Activated naive CD4-positive, alpha-beta T cell treated with anti-CD3 and anti-CD28 coated beads, Interleukin-2, amount 10 ng/mL, durations not matched to agents 7 days and 5 days (primary cell): ENCODE data around the gene ABLIM1.

Experiments
- CTCF ChIA-PET: fragments of 350-600 bp; sonication (Branson Sonifier 250); formaldehyde crosslinking; loops from one replicate; lab custom pipeline; 2021; ENCODE audit warnings: antibody characterized with exemption; lab: Charles Lee
- DNase-seq: peaks from one replicate; pipeline ENCODE4 v3.0.0-alpha.2; 2020
- H3K27ac Mint-ChIP-seq: one replicate; pipeline ENCODE4 v1.8.0; 2021; ENCODE audit warnings: mild to moderate bottlenecking, moderate library complexity, mixed read lengths
- H3K27me3 Mint-ChIP-seq: one replicate; pipeline ENCODE4 v1.8.0; 2021; ENCODE audit warnings: mild to moderate bottlenecking, mixed read lengths
- H3K36me3 Mint-ChIP-seq: one replicate; pipeline ENCODE4 v1.8.0; 2021; ENCODE audit warnings: mixed read lengths
- H3K4me1 Mint-ChIP-seq: one replicate; pipeline ENCODE4 v1.8.0; 2021; ENCODE audit warnings: mixed read lengths
- H3K4me3 Mint-ChIP-seq: one replicate; pipeline ENCODE4 v1.8.0; 2021; ENCODE audit warnings: mild to moderate bottlenecking, moderate library complexity, mixed read lengths
- H3K9me3 Mint-ChIP-seq: one replicate; pipeline ENCODE4 v1.8.0; 2021; ENCODE audit warnings: mixed read lengths

ABLIM1 gene

GRCh38 chr10:114631090-114631665, 26.9 kb downstream of the ABLIM1 start:
- peak overlapping the region; percentile 71 for H3K4me3 Mint-ChIP-seq
- no peak for DNase-seq
- no peaks in the 10 kb centered on the region for H3K9me3 Mint-ChIP-seq
- peaks cover 16% of the 10 kb centered on the region for H3K4me1 Mint-ChIP-seq
- CTCF ChIA-PET, result interaction anchor here (2.6 kb wide), 1 partner anchor 81 kb away, joined by 6 read pairs; no protein-coding TSS in a partner anchor
- H3K27ac Mint-ChIP-seq, result no peak overlapping the region
- H3K27me3 Mint-ChIP-seq, result peaks cover 46% of the 10 kb centered on the region
- no peaks in the 10 kb centered on the region for H3K36me3 Mint-ChIP-seq

- CTCF ChIA-PET, result interaction anchor here (0.5 to 2.6 kb wide), 2 partner anchors 44 to 80 kb away, joined by 3 to 6 read pairs; no protein-coding TSS in a partner anchor
- Mint-ChIP-seq H3K9me3 (no peaks in the 10 kb centered on the region), H3K4me1 (peaks cover 16% of the 10 kb centered on the region), H3K36me3 (no peaks in the 10 kb centered on the region), H3K27ac (no peak overlapping the region), H3K27me3 (peaks cover 48% of the 10 kb centered on the region), H3K4me3 (no peak overlapping the region)
- no peak for DNase-seq
Measured at GRCh38 chr10:114629824-114630730, 28.0 kb downstream of the ABLIM1 start.

GRCh38 chr10:114629083-114629823, 28.8 kb downstream of the ABLIM1 start:
- no peak overlapping the region for H3K27ac Mint-ChIP-seq
- H3K9me3 Mint-ChIP-seq, result no peaks in the 10 kb centered on the region
- H3K4me1 Mint-ChIP-seq, result peaks cover 18% of the 10 kb centered on the region
- DNase-seq, result no peak
- peaks cover 48% of the 10 kb centered on the region for H3K27me3 Mint-ChIP-seq
- no peaks in the 10 kb centered on the region for H3K36me3 Mint-ChIP-seq
- no peak overlapping the region for H3K4me3 Mint-ChIP-seq
- CTCF ChIA-PET, result interaction anchor here (0.5 to 2.6 kb wide), 2 partner anchors 45 to 79 kb away, joined by 3 to 6 read pairs; no protein-coding TSS in a partner anchor

GRCh38 chr10:114628106-114628505, 30.0 kb downstream of the ABLIM1 start:
- CTCF ChIA-PET, result no interaction called here
- Mint-ChIP-seq H3K27ac (no peak overlapping the region), H3K36me3 (no peaks in the 10 kb centered on the region), H3K27me3 (peaks cover 41% of the 10 kb centered on the region), H3K4me3 (no peak overlapping the region), H3K4me1 (peaks cover 26% of the 10 kb centered on the region), H3K9me3 (no peaks in the 10 kb centered on the region)
- no peak for DNase-seq

- H3K27ac Mint-ChIP-seq, result no peak overlapping the region
- no peak for DNase-seq
Measured at GRCh38 chr10:114626841-114627240, 31.2 kb downstream of the ABLIM1 start.

GRCh38 chr10:114624951-114625780, 32.9 kb downstream of the ABLIM1 start:
- DNase-seq, result no peak
- Mint-ChIP-seq H3K36me3 (no peaks in the 10 kb centered on the region), H3K9me3 (peaks cover 4% of the 10 kb centered on the region), H3K27me3 (peaks cover 23% of the 10 kb centered on the region), H3K4me1 (peaks cover 10% of the 10 kb centered on the region), H3K27ac (no peak overlapping the region), H3K4me3 (no peak overlapping the region)
- CTCF ChIA-PET, result interaction anchor here (0.7 to 0.9 kb wide), 2 partner anchors 70 to 505 kb away, joined by 3 read pairs; no protein-coding TSS in a partner anchor

More at GRCh38 chr10:114626841-114627240, 31.2 kb downstream of the ABLIM1 start:
- no peaks in the 10 kb centered on the region for H3K36me3 Mint-ChIP-seq
- H3K4me3 Mint-ChIP-seq, result no peak overlapping the region
- peaks cover 20% of the 10 kb centered on the region for H3K4me1 Mint-ChIP-seq
- peaks cover 1% of the 10 kb centered on the region for H3K9me3 Mint-ChIP-seq
- H3K27me3 Mint-ChIP-seq, result peaks cover 32% of the 10 kb centered on the region
- CTCF ChIA-PET, result interaction anchor here (1.0 kb wide), 1 partner anchor 77 kb away, joined by 3 read pairs; no protein-coding TSS in a partner anchor

- CTCF ChIA-PET, result no interaction called here
Measured at GRCh38 chr10:114624422-114624821, 33.7 kb downstream of the ABLIM1 start.

GRCh38 chr10:114623661-114624294, 34.3 kb downstream of the ABLIM1 start:
- Mint-ChIP-seq H3K4me3 (no peak overlapping the region), H3K36me3 (no peaks in the 10 kb centered on the region), H3K27me3 (peaks cover 12% of the 10 kb centered on the region), H3K27ac (no peak overlapping the region), H3K9me3 (peaks cover 4% of the 10 kb centered on the region), H3K4me1 (peaks cover 10% of the 10 kb centered on the region)
- CTCF ChIA-PET, result no interaction called here
- DNase-seq, result no peak

More at GRCh38 chr10:114624422-114624821, 33.7 kb downstream of the ABLIM1 start:
- Mint-ChIP-seq H3K9me3 (peaks cover 4% of the 10 kb centered on the region), H3K27me3 (peaks cover 18% of the 10 kb centered on the region), H3K4me3 (no peak overlapping the region), H3K27ac (no peak overlapping the region), H3K4me1 (peaks cover 10% of the 10 kb centered on the region), H3K36me3 (no peaks in the 10 kb centered on the region)
- DNase-seq, result no peak

GRCh38 chr10:114623155-114623554, 34.9 kb downstream of the ABLIM1 start:
- H3K4me1 Mint-ChIP-seq, result peaks cover 10% of the 10 kb centered on the region
- CTCF ChIA-PET, result no interaction called here

GRCh38 chr10:114618722-114619121, 39.4 kb downstream of the ABLIM1 start:
- H3K36me3 Mint-ChIP-seq, result no peaks in the 10 kb centered on the region
- CTCF ChIA-PET, result no interaction called here
- H3K27me3 Mint-ChIP-seq, result peaks cover 9% of the 10 kb centered on the region
- DNase-seq, result no peak
- peaks cover 10% of the 10 kb centered on the region for H3K4me1 Mint-ChIP-seq
- no peak overlapping the region for H3K4me3 Mint-ChIP-seq
- no peak overlapping the region for H3K27ac Mint-ChIP-seq
- peaks cover 4% of the 10 kb centered on the region for H3K9me3 Mint-ChIP-seq

More at GRCh38 chr10:114623155-114623554, 34.9 kb downstream of the ABLIM1 start:
- H3K4me3 Mint-ChIP-seq, result no peak overlapping the region
- peaks cover 4% of the 10 kb centered on the region for H3K9me3 Mint-ChIP-seq
- no peak overlapping the region for H3K27ac Mint-ChIP-seq
- no peaks in the 10 kb centered on the region for H3K36me3 Mint-ChIP-seq
- H3K27me3 Mint-ChIP-seq, result peaks cover 12% of the 10 kb centered on the region
- DNase-seq, result no peak

GRCh38 chr10:114616516-114616915, 41.6 kb downstream of the ABLIM1 start:
- no peak for DNase-seq
- H3K4me1 Mint-ChIP-seq, result peaks cover 7% of the 10 kb centered on the region
- CTCF ChIA-PET, result interaction anchor here (1.1 kb wide), 1 partner anchor 62 kb away, joined by 3 read pairs; no protein-coding TSS in a partner anchor
- no peak overlapping the region for H3K4me3 Mint-ChIP-seq
- H3K36me3 Mint-ChIP-seq, result no peaks in the 10 kb centered on the region
- H3K27me3 Mint-ChIP-seq, result peaks cover 8% of the 10 kb centered on the region
- peaks cover under 1% of the 10 kb centered on the region for H3K9me3 Mint-ChIP-seq
- H3K27ac Mint-ChIP-seq, result no peak overlapping the region

- H3K4me1 Mint-ChIP-seq, result peaks cover 7% of the 10 kb centered on the region
- H3K9me3 Mint-ChIP-seq, result no peaks in the 10 kb centered on the region
- no peak overlapping the region for H3K27ac Mint-ChIP-seq
- H3K4me3 Mint-ChIP-seq, result no peak overlapping the region
- no peaks in the 10 kb centered on the region for H3K36me3 Mint-ChIP-seq
- DNase-seq, result no peak
- H3K27me3 Mint-ChIP-seq, result peaks cover 8% of the 10 kb centered on the region
- CTCF ChIA-PET, result interaction anchor here (1.1 kb wide), 1 partner anchor 62 kb away, joined by 3 read pairs; no protein-coding TSS in a partner anchor
Measured at GRCh38 chr10:114616103-114616502, 42.0 kb downstream of the ABLIM1 start.

- no peaks in the 10 kb centered on the region for H3K36me3 Mint-ChIP-seq
- no peak overlapping the region for H3K27ac Mint-ChIP-seq
- CTCF ChIA-PET, result interaction anchor here (1.1 kb wide), 1 partner anchor 61 kb away, joined by 3 read pairs; no protein-coding TSS in a partner anchor
- H3K4me1 Mint-ChIP-seq, result peaks cover 7% of the 10 kb centered on the region
- no peak overlapping the region for H3K4me3 Mint-ChIP-seq
- peaks cover 8% of the 10 kb centered on the region for H3K27me3 Mint-ChIP-seq
- H3K9me3 Mint-ChIP-seq, result no peaks in the 10 kb centered on the region
- no peak for DNase-seq
Measured at GRCh38 chr10:114615600-114616007, 42.5 kb downstream of the ABLIM1 start.
